AG09319 (cell line): ENCODE measurements around the gene LAPTM4A.

Experiments
- DNase-seq: peaks from one replicate; pipeline ENCODE4 v3.0.0-alpha.2; 2010; ENCODE audit warnings: low read depth; ENCODE audit errors: extremely low read depth
- TF ChIP-seq, protein P1 (sequence below): IDR thresholded peaks from 2 replicates; pipeline ENCODE4 v1.5.1; 2011; ENCODE audit warnings: low read depth, mild to moderate bottlenecking, inconsistent platforms, low read length, moderate library complexity

LAPTM4A gene

DNA sequence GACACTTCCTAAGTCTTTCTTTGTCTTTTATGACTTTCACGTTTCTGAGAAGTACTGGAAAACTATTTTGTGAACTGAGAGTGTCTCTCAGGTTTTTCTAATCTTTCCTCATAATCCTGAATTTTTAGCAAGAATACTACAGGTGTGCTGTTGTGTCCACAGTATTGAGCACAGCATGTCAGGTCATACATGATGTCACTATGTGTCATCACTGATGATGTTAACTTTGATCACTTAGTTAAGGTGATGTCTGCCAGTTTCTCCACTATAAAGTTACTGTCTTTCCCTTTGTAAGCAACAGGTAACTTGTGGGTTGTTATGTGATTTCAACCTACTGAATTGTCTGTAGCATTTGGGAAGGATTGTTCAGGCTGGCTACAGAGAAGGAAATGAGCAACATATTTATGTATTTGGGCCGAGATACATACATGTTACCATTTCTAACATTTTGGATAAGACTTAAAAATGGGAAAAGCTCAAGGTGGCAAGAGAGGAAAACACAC, 50.0 kb downstream of the LAPTM4A start:
- TF ChIP-seq, protein P1, sequence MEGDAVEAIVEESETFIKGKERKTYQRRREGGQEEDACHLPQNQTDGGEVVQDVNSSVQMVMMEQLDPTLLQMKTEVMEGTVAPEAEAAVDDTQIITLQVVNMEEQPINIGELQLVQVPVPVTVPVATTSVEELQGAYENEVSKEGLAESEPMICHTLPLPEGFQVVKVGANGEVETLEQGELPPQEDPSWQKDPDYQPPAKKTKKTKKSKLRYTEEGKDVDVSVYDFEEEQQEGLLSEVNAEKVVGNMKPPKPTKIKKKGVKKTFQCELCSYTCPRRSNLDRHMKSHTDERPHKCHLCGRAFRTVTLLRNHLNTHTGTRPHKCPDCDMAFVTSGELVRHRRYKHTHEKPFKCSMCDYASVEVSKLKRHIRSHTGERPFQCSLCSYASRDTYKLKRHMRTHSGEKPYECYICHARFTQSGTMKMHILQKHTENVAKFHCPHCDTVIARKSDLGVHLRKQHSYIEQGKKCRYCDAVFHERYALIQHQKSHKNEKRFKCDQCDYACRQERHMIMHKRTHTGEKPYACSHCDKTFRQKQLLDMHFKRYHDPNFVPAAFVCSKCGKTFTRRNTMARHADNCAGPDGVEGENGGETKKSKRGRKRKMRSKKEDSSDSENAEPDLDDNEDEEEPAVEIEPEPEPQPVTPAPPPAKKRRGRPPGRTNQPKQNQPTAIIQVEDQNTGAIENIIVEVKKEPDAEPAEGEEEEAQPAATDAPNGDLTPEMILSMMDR, result no peak
- no peak for DNase-seq

DNA sequence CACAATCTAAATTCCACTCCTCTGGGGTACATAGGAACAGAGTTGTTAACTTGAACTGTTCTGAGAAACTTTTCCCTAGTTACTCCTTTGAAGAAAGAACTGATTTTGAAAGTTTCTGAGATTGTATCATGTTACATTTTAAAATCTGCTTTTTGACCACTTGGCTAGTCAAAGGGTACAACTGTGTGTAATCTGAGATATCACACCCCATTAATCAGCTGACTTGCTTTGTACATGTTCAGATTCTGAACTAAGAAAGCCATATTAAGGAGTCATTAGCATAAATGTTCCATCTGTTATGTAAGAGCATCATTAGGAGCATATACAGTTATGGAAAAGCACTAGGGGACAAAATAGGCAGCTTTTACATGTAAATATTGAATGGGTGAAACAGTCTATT, 57.7 kb downstream of the LAPTM4A start:
- DNase-seq, result no peak
- TF ChIP-seq, protein P1, result no peak

DNA sequence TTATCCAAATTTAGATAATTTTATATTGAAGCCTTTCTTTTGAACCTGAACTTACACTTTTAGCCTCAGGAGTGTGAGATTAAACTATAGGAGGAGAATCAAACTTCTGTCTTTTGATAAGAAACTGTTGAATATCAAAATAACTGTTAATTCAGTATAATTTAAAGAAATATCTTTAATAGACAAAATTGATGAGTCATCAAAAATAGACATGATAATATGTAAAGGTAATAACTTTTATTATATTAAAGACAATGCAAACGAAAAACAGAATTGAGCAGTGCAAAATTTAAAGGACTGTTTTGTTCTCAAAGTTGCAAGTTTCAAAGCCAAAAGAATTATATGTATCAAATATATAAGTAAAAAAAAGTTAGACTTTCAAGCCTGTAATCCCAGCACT, 59.5 kb downstream of the LAPTM4A start:
- TF ChIP-seq, protein P1, result no peak
- no peak for DNase-seq

DNA sequence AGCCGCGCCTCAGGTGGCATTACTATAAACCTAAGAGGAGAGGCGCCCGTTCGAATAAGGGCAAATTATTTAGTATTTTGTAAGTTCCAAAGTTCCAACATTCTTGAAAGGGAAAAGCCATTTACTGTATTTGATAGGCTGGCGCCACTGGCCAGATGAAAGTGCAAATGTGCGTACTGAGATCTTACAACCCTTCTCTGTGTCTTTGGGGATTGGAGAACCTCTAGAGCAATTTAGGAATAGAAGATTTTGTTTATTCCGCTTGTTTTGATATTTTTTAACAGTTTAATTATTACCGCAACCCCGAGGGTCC, 61.1 kb downstream of the LAPTM4A start:
- TF ChIP-seq, protein P1, result no peak
- no peak for DNase-seq

DNA sequence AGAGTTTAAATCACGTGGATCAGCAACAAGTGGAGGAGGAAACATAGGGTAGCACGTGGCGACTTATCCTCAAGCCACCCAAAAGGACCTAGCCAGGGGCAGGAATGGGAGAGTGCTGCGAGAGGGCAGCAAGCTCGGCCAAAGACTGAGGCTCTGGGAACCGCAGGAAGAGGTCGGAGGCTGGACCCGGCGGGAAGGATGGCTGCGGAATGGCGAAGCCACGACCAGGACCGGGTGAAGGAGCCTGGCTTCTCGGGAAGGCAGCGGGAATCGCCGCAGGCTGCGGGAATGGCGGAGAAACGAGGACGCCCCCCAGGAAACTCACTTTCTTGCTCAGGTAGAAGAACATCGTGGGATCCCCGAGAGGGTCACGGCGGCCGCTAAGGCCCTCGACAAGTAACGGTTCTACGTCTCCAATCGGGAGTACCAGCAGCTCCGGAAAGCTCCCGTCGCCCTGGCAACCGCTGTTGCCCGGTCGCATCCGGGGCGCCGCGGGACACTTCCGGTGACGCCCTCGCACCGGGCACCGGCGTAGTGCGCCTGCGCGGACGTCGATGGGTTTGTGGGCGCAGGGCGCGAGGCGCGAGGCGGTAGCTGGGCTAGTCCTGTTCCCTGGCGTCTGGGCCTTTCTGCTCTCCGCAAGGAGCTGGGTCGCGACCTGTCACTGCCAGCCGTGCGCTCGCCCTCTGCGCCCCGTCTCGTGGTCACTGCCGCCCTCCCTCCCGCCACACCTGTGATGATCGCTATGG, 61.6 kb downstream of the LAPTM4A start, which contains the start of gene WDR35:
WDR35 (minus strand) TSS at position 439 of the 749 bp plus-strand sequence; CDS start at position 349, 90 bp downstream.
- TF ChIP-seq, protein P1, result no peak
- peak; percentile 56 for DNase-seq

DNA sequence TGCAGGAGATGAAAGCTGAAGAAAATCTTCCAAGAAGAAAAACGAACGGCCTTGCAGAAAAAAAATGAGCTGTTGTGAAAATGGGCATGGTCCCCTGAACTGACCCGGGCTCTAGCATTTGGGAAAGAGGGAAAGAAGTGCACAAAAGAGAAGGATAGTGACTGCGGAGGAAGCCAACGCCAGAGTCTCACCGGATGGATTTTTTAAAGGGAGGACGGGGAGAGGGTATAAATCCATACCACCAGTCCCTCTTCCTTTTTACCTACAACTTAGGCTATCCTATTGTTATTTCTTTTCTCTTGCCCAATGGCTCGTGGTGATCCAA, 62.1 kb downstream of the LAPTM4A start:
- TF ChIP-seq, protein P1, result no peak
- DNase-seq, result no peak

DNA sequence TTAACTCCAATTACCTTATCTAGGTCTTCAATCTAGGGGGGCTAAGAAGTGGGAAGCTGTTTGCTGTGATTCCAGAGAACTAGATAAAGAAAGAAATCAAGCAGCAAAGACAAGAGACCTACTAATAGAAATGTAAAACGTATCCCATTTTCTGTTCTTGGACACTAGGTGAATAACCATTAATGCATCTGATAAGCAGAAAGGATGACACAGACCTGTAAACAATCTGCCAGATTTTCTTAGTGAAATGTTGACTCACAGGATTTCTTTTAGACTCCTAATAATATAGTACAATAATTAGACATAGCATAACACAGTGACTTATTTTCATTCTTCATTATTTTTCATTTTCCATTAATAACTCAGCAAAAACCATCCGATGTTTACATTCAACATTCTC, 62.8 kb downstream of the LAPTM4A start:
- TF ChIP-seq, protein P1, result no peak
- DNase-seq, result no peak
